ENCODE results near the gene GLDN. TPM values are rescaled to one million over a fixed set of nuclear protein-coding genes. Genes with fewer than 3 reads are reported as not detected.

The GLDN gene
- total and polyA plus RNA-seq, 2 of the 8 experiments (the other 6 are each of a cell fraction or from before 2014, with no cell fraction given): 0.24 to 0.50 TPM

DNA sequence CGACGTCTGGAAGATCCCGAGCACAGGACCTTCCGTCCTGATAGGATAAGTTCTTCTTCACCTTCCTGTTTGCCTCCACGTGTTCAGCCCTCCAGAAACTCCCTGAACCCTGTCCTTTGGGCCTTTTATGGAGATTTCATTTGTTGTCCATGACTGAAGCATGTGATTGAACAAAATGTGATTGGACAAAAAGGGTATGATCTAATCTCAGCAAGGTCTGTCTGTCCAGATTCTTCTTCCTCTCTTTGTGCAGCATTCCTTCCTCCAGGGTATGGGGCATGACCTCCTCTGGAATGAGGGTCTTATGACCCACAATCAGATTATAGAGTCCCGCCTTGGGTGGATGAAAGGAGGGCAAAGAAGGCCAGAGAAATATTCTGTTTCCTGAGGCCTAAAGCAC, 3.0 kb upstream of the GLDN start, which contains the start of gene CYP19A1 (continued):
- TF ChIP-seq, protein P1, sequence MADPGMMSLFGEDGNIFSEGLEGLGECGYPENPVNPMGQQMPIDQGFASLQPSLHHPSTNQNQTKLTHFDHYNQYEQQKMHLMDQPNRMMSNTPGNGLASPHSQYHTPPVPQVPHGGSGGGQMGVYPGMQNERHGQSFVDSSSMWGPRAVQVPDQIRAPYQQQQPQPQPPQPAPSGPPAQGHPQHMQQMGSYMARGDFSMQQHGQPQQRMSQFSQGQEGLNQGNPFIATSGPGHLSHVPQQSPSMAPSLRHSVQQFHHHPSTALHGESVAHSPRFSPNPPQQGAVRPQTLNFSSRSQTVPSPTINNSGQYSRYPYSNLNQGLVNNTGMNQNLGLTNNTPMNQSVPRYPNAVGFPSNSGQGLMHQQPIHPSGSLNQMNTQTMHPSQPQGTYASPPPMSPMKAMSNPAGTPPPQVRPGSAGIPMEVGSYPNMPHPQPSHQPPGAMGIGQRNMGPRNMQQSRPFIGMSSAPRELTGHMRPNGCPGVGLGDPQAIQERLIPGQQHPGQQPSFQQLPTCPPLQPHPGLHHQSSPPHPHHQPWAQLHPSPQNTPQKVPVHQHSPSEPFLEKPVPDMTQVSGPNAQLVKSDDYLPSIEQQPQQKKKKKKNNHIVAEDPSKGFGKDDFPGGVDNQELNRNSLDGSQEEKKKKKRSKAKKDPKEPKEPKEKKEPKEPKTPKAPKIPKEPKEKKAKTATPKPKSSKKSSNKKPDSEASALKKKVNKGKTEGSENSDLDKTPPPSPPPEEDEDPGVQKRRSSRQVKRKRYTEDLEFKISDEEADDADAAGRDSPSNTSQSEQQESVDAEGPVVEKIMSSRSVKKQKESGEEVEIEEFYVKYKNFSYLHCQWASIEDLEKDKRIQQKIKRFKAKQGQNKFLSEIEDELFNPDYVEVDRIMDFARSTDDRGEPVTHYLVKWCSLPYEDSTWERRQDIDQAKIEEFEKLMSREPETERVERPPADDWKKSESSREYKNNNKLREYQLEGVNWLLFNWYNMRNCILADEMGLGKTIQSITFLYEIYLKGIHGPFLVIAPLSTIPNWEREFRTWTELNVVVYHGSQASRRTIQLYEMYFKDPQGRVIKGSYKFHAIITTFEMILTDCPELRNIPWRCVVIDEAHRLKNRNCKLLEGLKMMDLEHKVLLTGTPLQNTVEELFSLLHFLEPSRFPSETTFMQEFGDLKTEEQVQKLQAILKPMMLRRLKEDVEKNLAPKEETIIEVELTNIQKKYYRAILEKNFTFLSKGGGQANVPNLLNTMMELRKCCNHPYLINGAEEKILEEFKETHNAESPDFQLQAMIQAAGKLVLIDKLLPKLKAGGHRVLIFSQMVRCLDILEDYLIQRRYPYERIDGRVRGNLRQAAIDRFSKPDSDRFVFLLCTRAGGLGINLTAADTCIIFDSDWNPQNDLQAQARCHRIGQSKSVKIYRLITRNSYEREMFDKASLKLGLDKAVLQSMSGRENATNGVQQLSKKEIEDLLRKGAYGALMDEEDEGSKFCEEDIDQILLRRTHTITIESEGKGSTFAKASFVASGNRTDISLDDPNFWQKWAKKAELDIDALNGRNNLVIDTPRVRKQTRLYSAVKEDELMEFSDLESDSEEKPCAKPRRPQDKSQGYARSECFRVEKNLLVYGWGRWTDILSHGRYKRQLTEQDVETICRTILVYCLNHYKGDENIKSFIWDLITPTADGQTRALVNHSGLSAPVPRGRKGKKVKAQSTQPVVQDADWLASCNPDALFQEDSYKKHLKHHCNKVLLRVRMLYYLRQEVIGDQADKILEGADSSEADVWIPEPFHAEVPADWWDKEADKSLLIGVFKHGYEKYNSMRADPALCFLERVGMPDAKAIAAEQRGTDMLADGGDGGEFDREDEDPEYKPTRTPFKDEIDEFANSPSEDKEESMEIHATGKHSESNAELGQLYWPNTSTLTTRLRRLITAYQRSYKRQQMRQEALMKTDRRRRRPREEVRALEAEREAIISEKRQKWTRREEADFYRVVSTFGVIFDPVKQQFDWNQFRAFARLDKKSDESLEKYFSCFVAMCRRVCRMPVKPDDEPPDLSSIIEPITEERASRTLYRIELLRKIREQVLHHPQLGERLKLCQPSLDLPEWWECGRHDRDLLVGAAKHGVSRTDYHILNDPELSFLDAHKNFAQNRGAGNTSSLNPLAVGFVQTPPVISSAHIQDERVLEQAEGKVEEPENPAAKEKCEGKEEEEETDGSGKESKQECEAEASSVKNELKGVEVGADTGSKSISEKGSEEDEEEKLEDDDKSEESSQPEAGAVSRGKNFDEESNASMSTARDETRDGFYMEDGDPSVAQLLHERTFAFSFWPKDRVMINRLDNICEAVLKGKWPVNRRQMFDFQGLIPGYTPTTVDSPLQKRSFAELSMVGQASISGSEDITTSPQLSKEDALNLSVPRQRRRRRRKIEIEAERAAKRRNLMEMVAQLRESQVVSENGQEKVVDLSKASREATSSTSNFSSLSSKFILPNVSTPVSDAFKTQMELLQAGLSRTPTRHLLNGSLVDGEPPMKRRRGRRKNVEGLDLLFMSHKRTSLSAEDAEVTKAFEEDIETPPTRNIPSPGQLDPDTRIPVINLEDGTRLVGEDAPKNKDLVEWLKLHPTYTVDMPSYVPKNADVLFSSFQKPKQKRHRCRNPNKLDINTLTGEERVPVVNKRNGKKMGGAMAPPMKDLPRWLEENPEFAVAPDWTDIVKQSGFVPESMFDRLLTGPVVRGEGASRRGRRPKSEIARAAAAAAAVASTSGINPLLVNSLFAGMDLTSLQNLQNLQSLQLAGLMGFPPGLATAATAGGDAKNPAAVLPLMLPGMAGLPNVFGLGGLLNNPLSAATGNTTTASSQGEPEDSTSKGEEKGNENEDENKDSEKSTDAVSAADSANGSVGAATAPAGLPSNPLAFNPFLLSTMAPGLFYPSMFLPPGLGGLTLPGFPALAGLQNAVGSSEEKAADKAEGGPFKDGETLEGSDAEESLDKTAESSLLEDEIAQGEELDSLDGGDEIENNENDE (IDR thresholded peaks at IDR 0.05; ENCODE audit: insufficient replicate concordance, low read length): no peak
- TF ChIP-seq GABPA (IDR thresholded peaks at IDR 0.05; ENCODE audit: borderline replicate concordance, insufficient read depth, low read length): no peak
- TF ChIP-seq CREB1 (IDR thresholded peaks at IDR 0.05): no peak
